Left lung (tissue), 10 donors: ENCODE measurements around the gene ZSCAN5A. TPM values are rescaled to one million over a fixed set of nuclear protein-coding genes. Genes with fewer than 3 reads are reported as not detected.

Source experiments
- ATAC-seq: fragments of 200-7000 bp; cut with Tn5 transposase; one replicate; pipeline ENCODE4 v1.9.1; 2020; ENCODE audit warnings: moderate library complexity
- DNase-seq, 4 donors: peaks; one replicate each; pipeline ENCODE4 v3.0.0-alpha.2; 2013 to 2020
- H3K27ac ChIP-seq, 2 donors: fragments of 200-600 bp; sonication (generic) in 1 of 2; one replicate each; pipeline versions ENCODE4 v1.5.0 to v1.8.0; 2020 to 2021
- H3K27me3 ChIP-seq, 2 donors: fragments of 200-600 bp; sonication (generic) in 1 of 2; one replicate each; pipeline versions ENCODE4 v1.5.0 to v1.8.0; 2020 to 2021
- H3K36me3 ChIP-seq, 2 donors: fragments of 200-600 bp; sonication (generic) in 1 of 2; one replicate each; pipeline versions ENCODE4 v1.5.0 to v1.8.0; 2020 to 2021
- H3K4me1 ChIP-seq, 2 donors: fragments of 200-600 bp; one replicate each; pipeline ENCODE4 v1.8.0; 2021
- H3K4me3 ChIP-seq, 2 donors: fragments of 200-600 bp; sonication (generic) in 1 of 2; one replicate each; pipeline versions ENCODE4 v1.5.0 to v1.8.0; 2020 to 2021; ENCODE audit warnings: mild to moderate bottlenecking in 1 of 2
- H3K9me3 ChIP-seq, 2 donors: fragments of 200-600 bp; sonication (generic) in 1 of 2; one replicate each; pipeline versions ENCODE4 v1.5.0 to v1.8.0; 2020 to 2021
- intact Hi-C, 2 donors: fragments of 100-400 bp; cut with DNase I; formaldehyde crosslinking; loops; one replicate each; pipeline versions ENCODE4 v1.11.2 to v1.14.2; 2022
- polyA plus RNA-seq, 6 donors: library from polyadenylated mRNA; unstranded; fragments of 120-200 nt; gene quantifications; one replicate each; pipeline ENCODE4 v1.2.1, GENCODE V29; 2013; ENCODE audit not compliant: insufficient read length in 6 of 6
- total RNA-seq, 2 donors: library from RNA; stranded (reverse); fragmentation: NEBNext Ultra II Directional; extraction: Animal tissue kit (Norgen Biotek cat#: 25700); gene quantifications; one replicate each; pipeline ENCODE4 v1.2.1, GENCODE V29; 2021
- TF ChIP-seq, protein P1 (sequence below), 2 donors: fragments of 200-600 bp; sonication (generic) in 1 of 2; IDR thresholded peaks; one replicate each; pipeline versions ENCODE4 v1.5.0 to v1.8.0; 2021; ENCODE audit warnings: antibody characterized with exemption in 2 of 2
- donor health status: DM: no; HTN: yes; CAD: no.
- donor health status: DM: no; HTN: no; CAD: no.

Gene ZSCAN5A
- total and polyA plus RNA-seq, 8 donors, result 6.8 to 21.8 (median 16.9) TPM

DNA sequence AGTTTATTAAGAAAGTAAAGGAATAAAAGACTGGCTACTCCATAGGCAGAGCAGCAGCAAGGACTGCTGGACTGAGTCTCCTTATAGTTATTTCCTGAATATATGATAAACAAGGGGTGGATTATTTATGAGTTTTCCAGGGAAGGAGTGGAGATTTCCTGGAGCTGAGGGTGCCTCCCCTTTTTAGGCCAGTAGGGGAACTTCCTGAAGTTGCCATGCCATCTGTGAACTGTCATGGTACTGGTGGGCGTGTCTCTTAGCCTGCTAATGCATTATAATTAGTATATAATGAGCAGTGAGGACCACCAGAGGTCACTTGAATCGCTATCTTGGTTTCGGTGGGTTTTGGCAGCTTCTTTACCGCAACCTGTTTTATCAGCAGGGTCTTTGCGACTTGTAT lies 13.5 kb downstream of the ZSCAN5A start:
- Histone ChIP-seq H3K9me3 (no peaks in the 10 kb centered on the region), H3K27ac (peak overlapping the region in 1 of 2 donors; percentile 54), H3K4me1 (no peaks in the 10 kb centered on the region), H3K27me3 (no peaks in the 10 kb centered on the region), H3K36me3 (peaks cover 0 to 20% of the 10 kb centered on the region in 2 donors), H3K4me3 (no peak overlapping the region)
- intact Hi-C loops, result no loop called here
- no peak for DNase-seq
- TF ChIP-seq, protein P1, sequence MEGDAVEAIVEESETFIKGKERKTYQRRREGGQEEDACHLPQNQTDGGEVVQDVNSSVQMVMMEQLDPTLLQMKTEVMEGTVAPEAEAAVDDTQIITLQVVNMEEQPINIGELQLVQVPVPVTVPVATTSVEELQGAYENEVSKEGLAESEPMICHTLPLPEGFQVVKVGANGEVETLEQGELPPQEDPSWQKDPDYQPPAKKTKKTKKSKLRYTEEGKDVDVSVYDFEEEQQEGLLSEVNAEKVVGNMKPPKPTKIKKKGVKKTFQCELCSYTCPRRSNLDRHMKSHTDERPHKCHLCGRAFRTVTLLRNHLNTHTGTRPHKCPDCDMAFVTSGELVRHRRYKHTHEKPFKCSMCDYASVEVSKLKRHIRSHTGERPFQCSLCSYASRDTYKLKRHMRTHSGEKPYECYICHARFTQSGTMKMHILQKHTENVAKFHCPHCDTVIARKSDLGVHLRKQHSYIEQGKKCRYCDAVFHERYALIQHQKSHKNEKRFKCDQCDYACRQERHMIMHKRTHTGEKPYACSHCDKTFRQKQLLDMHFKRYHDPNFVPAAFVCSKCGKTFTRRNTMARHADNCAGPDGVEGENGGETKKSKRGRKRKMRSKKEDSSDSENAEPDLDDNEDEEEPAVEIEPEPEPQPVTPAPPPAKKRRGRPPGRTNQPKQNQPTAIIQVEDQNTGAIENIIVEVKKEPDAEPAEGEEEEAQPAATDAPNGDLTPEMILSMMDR (IDR thresholded peaks at IDR 0.05), result no peak
- ATAC-seq, result no peak

DNA sequence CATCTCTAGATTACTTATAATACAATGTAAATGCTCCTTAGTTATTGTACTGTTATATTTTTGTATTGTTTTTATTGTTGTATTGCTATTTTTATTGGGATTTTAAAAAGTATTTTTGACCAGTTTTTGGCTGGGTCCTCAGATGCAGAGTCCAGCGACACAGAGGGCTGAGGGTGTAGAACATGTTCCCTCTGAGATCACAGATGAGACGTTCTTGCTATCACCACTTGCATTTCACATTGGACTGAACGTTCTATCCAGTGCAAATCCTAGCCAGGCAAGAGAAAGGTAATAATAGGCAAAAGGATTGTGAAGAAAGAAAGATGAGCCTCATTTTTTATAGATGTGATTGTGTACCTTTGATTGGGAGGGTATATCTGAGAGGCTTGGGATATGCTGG lies 15.0 kb downstream of the ZSCAN5A start:
- no peak overlapping the region for H3K27ac ChIP-seq
- intact Hi-C loops, result no loop called here

DNA sequence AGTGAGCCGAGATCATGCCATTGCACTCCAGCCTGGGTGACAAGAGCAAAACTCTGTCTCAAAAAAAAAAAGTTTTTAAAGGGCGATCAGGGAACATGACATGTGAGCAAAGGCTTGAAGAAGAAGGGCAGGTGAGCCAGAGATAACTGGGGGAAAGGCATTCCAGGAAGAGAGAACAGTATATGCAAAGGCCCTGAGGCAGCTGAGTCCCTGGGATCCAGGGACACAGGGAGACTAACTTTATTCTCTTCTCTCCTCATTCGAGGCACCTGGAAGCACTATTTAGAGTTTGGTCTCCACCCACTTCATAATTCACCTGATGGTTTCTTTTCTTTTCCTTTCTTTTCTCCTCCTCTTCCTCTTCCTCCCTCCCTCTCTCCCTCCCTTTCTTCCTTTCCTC lies 17.6 kb downstream of the ZSCAN5A start:
- peaks cover 0 to 26% of the 10 kb centered on the region in 2 donors for H3K36me3 ChIP-seq
- no peaks in the 10 kb centered on the region for H3K27me3 ChIP-seq
- intact Hi-C loops, result no loop called here
- no peaks in the 10 kb centered on the region for H3K4me1 ChIP-seq
- TF ChIP-seq, protein P1 (IDR thresholded peaks at IDR 0.05), result no peak
- DNase-seq (no peak), ATAC-seq (no peak)
- H3K4me3 ChIP-seq, result no peak overlapping the region
- H3K27ac ChIP-seq, result no peak overlapping the region
- no peaks in the 10 kb centered on the region for H3K9me3 ChIP-seq

More for the DNA sequence above, 15.0 kb downstream of the ZSCAN5A start:
- Histone ChIP-seq H3K4me3 (no peak overlapping the region), H3K4me1 (no peaks in the 10 kb centered on the region), H3K9me3 (no peaks in the 10 kb centered on the region), H3K27me3 (no peaks in the 10 kb centered on the region), H3K36me3 (peaks cover 0 to 30% of the 10 kb centered on the region in 2 donors)
- TF ChIP-seq, protein P1 (IDR thresholded peaks at IDR 0.05), result no peak
- DNase-seq (no peak), ATAC-seq (no peak)

DNA sequence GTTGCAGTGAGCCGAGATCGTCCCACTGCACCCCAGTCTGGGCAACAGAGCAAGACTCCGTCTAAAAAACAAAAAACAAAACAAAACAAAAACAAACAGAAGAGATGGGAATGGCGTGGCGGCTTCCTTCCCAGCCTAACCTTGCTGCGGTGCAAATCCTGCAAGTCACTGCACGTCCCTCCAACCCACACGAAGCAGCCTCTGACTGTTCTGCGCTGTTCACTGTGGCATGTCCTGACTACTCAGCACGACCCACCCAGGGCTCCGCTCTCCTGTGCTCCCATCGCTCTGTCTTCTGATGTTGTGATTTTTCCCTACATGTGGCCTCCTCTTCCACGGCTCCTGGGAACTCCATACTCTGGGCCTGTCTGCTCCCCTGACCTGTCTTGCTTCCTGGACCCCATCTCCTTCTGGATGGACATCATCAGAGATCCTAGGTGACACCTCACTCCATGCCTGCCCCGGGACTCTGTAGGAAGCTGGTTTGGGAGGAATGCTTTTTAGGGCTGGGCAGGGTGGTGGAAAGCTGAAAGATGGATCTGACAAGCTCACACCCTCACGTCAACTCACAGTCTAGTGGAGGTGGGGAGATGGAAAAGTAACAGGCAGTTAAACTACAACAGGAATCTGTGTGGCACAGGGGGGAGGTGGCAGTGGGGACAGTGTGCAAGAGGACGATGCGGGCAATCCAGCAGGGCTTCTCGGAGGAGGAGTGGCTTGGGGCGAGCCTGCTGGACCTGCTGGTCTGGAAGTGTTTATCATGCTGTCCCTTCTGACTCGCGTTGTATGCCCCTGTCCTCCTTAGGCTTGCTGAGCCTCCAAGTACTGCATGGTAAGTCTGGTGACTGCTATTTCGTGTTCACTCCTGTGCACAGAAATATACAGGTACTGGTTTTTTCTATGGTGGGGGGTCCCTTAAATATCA lies 18.8 kb downstream of the ZSCAN5A start:
- DNase-seq, result no peak
- H3K27me3 ChIP-seq, result no peaks in the 10 kb centered on the region
- no peaks in the 10 kb centered on the region for H3K4me1 ChIP-seq
- intact Hi-C loops, result no loop called here
- TF ChIP-seq, protein P1 (IDR thresholded peaks at IDR 0.05), result no peak
- no peak overlapping the region for H3K27ac ChIP-seq
- peaks cover 0 to 26% of the 10 kb centered on the region in 2 donors for H3K36me3 ChIP-seq
- no peak overlapping the region for H3K4me3 ChIP-seq
- no peaks in the 10 kb centered on the region for H3K9me3 ChIP-seq
- no peak for ATAC-seq

DNA sequence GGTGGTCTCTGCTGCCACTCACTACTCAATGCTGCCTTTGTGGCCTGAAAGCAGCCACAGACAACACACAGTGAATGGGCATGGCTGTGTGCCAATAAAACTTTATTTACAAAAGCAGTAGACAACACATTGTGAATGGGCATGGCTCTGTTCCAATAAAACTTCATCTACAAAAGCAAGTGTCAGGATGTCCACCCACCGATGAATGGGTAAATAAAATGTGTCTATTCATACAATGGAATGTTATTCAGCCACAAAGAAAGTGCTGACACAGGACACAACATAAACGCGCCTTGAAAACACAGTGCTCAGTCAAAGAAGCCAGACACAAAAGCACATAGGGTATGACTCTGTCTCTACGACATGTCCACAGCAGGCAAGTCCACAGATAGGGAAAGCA lies 20.1 kb downstream of the ZSCAN5A start:
- no peak for DNase-seq
- no peak for ATAC-seq
- intact Hi-C loops, result no loop called here
- Histone ChIP-seq H3K27ac (no peak overlapping the region), H3K9me3 (no peaks in the 10 kb centered on the region), H3K4me1 (no peaks in the 10 kb centered on the region), H3K36me3 (peaks cover 0 to 25% of the 10 kb centered on the region in 2 donors), H3K27me3 (no peaks in the 10 kb centered on the region), H3K4me3 (no peak overlapping the region)
- TF ChIP-seq, protein P1 (IDR thresholded peaks at IDR 0.05), result no peak
